ENCODE data around the gene CPOX.

DNA sequence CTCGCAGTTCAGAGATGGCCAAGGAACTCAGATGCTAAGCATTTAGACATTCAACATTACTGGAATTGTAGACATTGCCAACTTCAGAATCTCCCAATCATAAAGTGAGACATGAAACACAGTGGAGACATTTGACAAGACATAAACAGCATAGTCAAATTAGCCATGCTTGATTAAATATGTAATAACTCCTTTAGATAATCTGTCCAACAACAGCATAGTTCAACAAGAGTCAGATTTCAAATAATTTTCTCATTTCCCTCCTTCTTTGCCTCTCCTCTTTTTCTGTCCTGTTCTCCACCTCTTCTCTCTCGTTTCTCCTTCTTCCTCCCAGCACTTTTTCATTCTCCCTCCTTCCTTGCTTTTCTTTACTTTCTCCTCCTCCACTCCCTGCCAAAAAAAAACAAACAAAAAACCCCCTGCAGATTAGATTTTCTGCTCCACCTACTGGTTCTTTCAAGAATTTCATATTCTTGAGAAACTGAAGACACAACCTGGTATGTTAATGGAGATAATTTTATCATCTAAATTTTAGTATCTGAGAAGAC is 20.2 kb downstream of the CPOX start:
- TF ChIP-seq, protein P1, sequence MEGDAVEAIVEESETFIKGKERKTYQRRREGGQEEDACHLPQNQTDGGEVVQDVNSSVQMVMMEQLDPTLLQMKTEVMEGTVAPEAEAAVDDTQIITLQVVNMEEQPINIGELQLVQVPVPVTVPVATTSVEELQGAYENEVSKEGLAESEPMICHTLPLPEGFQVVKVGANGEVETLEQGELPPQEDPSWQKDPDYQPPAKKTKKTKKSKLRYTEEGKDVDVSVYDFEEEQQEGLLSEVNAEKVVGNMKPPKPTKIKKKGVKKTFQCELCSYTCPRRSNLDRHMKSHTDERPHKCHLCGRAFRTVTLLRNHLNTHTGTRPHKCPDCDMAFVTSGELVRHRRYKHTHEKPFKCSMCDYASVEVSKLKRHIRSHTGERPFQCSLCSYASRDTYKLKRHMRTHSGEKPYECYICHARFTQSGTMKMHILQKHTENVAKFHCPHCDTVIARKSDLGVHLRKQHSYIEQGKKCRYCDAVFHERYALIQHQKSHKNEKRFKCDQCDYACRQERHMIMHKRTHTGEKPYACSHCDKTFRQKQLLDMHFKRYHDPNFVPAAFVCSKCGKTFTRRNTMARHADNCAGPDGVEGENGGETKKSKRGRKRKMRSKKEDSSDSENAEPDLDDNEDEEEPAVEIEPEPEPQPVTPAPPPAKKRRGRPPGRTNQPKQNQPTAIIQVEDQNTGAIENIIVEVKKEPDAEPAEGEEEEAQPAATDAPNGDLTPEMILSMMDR (IDR thresholded peaks at IDR 0.05; ENCODE audit: low read depth, low read length) = peak; percentile 20
- no peak for TF ChIP-seq POLR2A (IDR thresholded peaks at IDR 0.05; ENCODE audit: extremely low read depth, insufficient read length)
- TF ChIP-seq, protein P2, sequence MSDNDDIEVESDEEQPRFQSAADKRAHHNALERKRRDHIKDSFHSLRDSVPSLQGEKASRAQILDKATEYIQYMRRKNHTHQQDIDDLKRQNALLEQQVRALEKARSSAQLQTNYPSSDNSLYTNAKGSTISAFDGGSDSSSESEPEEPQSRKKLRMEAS (IDR thresholded peaks at IDR 0.05; ENCODE audit: low read depth, low read length) = no peak
